Left colon (tissue), 2 donors: ENCODE measurements around the gene CHRNG. TPM values are rescaled to one million over a fixed set of nuclear protein-coding genes. Genes with fewer than 3 reads are reported as not detected.
"Not testable (repeated sequence)": the region's sequence is repeated elsewhere in the genome, so short reads cannot be mapped to it uniquely, and the experiment has no call there.

Source experiments
- ATAC-seq: fragments of 200-7000 bp; cut with Tn5 transposase; one replicate; pipeline ENCODE4 v1.9.1; 2020; ENCODE audit warnings: mild to moderate bottlenecking, moderate library complexity
- DNase-seq, 2 donors: peaks; one replicate each; pipeline ENCODE4 v3.0.0-alpha.2; 2020
- intact Hi-C, 2 donors: fragments of 100-400 bp; cut with DNase I in 1 of 2; cut with micrococcal nuclease in 1 of 2; formaldehyde crosslinking; loops; one replicate each; pipeline versions ENCODE4 v1.11.2 to v1.14.0; 2022; cut with DNase I, micrococcal nuclease
- total RNA-seq, 2 donors: library from RNA; stranded (reverse); fragmentation: NEBNext Ultra II Directional; extraction: Animal tissue kit (Norgen Biotek cat#: 25700); gene quantifications; one replicate each; pipeline ENCODE4 v1.2.1, GENCODE V29; 2021
- donor health status: DM: no; HTN: no; CAD: no.
- donor health status: DM: yes; HTN: yes; CAD: no.

The CHRNG gene
- total RNA-seq, 2 donors from 2014 or later = not detected

DNA sequence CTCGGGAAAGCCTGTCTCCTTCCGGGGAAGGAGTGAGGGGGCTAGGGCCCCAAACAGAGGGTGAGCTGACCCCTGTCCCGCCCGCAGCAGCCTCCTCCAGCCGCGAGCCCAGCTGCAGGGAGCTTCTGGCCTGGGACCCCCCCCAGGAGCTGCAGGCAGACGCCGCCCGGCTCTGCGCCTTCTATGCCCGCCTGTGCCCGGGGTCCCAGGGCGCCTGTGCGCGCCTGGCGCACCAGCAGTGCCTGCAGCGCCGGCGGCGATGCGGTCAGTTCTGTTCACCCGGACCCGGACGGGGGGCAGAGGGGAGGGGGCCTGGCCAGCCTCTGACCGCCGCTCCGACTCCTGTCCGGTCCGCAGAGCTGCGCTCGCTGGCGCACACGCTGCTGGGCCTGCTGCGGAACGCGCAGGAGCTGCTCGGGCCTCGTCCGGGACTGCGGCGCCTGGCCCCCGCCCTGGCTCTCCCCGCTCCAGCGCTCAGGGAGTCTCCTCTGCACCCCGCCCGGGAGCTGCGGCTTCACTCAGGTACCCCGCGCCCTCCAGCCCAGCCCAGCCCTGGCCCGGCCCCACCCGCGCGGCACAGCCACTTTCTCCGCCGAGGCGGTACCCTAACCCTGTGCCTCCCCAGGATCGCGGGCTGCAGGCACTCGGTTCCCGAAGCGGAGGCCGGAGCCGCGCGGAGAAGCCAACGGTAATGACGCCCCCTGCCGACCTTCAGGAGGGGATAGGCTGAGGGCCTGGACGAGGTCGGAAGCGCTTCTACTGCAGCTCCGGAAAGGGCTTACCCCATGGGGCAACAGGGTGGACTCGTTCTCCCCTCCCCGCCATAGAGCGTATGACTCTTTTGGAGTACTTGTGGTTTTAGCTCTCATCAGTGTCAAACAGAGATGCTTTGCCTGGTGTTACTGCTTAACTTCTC lies 15.6 kb upstream of the CHRNG start:
- DNase-seq = peak in 1 of 2 donors; percentile 44
- intact Hi-C loops = no loop called here
- peak; percentile 53 for ATAC-seq

DNA sequence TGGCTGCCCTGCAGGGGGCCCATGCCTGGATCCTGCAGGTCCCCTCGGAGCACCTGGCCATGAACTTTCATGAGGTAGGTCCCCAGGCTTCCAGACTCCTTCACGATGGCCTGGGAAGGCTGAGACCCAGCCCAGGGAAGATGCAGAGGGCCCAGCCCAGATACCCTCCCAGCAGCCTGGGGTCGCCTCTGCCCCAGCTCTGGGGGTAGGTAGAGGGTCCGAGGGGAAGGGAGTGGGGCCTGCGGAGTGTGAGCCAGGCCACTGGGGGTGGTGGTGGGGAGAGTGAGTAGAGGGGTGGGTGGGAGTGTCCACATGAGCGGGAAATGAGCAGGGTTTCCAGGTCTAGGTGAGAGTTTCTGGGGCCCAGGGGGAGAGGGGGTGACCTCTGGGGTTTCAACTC lies 14.7 kb upstream of the CHRNG start:
- ATAC-seq = no peak
- intact Hi-C loops = no loop called here

DNA sequence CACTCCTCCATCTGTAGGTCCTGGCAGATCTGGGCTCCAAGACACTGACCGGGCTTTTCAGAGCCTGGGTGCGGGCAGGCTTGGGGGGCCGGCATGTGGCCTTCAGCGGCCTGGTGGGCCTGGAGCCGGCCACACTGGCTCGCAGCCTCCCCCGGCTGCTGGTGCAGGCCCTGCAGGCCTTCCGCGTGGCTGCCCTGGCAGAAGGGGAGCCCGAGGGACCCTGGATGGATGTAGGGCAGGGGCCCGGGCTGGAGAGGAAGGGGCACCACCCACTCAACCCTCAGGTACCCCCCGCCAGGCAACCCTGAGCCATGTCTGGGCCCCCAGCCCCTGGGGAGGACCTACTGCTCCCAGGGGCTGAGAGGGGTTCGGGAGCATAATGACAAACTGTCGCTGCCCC lies 14.3 kb upstream of the CHRNG start:
- intact Hi-C loops = no loop called here
- DNase-seq (no peak), ATAC-seq (no peak)

More for the DNA sequence above, 14.7 kb upstream of the CHRNG start:
- DNase-seq = no peak

- intact Hi-C loops = no loop called here
- DNase-seq = no peak
- no peak for ATAC-seq
Measured at GRCh38 chr2:232525791-232526371, 13.6 kb upstream of the CHRNG start, which contains the start of gene CHRND. TSS of gene CHRND (plus strand) at chr2:232526160. CDS start at chr2:232526216, 56 bp downstream.

GRCh38 chr2:232526372-232526941 lies 13.0 kb upstream of the CHRNG start:
- DNase-seq (no peak), ATAC-seq (no peak)
- intact Hi-C loops = no loop called here

DNA sequence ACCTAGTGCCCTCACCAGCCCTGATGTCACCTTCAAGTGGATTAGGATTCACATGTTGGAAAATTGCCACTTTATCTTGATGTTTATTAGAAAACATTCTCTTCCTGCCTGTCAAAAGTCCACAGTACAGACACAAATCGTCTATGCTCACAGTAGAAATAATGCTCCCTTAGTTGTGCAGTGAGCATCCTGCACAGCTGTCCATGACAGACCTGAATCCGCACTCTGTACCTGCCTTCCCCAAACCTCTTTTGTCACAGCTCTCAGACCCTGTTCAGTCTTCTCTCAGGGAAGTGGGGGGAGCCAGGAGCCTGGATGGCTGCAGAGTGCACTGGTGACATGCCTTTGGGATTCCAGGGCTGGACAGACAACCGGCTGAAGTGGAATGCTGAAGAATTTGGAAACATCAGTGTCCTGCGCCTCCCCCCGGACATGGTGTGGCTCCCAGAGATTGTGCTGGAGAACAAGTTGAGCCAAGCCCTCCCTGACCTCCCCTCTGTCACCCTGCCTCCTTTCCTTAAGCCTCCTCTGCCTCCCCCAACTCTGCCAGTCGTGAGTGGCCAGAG lies 11.5 kb upstream of the CHRNG start:
- intact Hi-C loops = no loop called here
- DNase-seq (no peak), ATAC-seq (no peak)

DNA sequence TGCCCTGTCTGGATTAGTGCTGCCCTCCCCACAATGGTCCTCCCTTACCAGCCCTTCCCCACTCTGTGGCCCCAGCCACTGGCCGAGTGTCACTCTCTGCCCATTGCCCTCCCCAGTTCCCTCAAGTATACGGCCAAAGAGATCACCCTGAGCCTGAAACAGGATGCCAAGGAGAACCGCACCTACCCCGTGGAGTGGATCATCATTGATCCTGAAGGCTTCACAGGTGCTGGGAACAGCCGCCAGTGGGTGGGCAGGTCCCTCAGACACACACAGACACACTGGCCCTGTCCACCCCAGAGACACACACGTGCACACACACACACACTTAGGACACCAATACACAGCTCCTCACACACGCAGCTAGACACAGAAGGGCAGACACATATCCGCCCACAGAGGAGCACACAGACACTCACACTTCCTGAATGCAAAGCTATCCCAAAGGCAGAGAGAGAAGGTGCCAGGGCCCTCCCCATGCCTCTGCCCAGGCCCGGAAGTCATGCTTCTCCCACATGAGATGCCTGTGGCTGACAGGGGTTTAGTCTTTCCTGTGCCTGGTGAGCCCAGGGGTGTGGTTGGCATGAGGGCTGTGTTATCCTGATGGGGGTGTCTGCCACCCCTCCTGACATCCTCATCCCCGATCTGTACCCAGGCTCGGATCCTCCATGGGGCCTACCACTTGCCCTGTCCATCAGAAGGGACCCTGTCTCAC lies 10.6 kb upstream of the CHRNG start:
- DNase-seq (no peak), ATAC-seq (no peak)
- intact Hi-C loops = no loop called here

- no peak for ATAC-seq
- intact Hi-C loops = no loop called here
- DNase-seq = no peak
Measured at GRCh38 chr2:232529806-232530547, 9.5 kb upstream of the CHRNG start.

- no peak for DNase-seq
- intact Hi-C loops = no loop called here
- no peak for ATAC-seq
Measured at GRCh38 chr2:232530626-232531260, 8.7 kb upstream of the CHRNG start.

GRCh38 chr2:232532419-232532818 lies 7.1 kb upstream of the CHRNG start:
- intact Hi-C loops = no loop called here
- DNase-seq (no peak), ATAC-seq (no peak)

GRCh38 chr2:232532821-232533220 lies 6.7 kb upstream of the CHRNG start:
- intact Hi-C loops = not testable (repeated sequence)

GRCh38 chr2:232533944-232534710 lies 5.4 kb upstream of the CHRNG start:
- intact Hi-C loops = no loop called here
- no peak for DNase-seq
- ATAC-seq = no peak

More at GRCh38 chr2:232532821-232533220, 6.7 kb upstream of the CHRNG start:
- not testable (repeated sequence) for DNase-seq, ATAC-seq

GRCh38 chr2:232534940-232535651 lies 4.4 kb upstream of the CHRNG start:
- no peak for DNase-seq
- ATAC-seq = no peak
- intact Hi-C loops = no loop called here

DNA sequence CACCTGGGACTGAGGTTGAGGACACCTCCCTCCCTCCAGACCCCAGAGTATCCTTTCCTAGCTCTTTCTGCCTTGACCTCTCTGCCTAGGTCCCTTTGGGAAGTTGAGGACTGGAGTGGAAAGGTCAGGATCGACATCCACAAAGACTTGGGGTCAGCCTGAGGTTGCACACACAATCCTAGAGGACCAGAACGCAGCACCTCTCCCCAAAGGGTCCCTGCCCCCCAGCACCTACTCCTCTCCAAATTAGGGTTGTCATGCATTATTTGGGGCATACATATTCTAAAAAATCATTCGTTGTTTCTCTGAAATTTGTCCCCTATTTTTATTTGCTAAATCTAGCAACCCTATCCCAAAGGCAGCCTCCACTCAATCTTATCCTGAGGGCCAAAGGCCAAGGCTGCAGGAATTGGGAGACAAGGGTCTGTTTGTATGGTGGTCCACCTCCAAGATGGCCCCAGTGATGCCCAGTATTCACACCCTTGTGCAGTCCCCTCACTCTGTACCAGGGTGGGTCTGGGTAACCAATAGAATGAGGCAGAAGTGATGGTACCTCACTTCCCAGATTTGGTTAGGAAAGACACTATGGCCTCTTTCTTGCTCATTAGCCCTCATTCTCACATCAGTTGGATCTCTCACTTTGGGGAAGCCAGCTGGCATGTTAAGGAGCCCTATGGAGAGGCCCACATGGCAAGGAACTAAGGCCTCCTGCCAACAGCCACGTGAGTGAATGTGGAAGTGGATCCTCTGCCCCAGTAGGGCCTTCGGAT lies 3.5 kb upstream of the CHRNG start:
- no peak for ATAC-seq
- intact Hi-C loops = no loop called here
- DNase-seq = no peak

GRCh38 chr2:232537079-232537478 lies 2.4 kb upstream of the CHRNG start:
- intact Hi-C loops = no loop called here
- ATAC-seq (peak; percentile 51), DNase-seq (peak in 1 of 2 donors; percentile 44)

GRCh38 chr2:232537499-232537898 lies 2.0 kb upstream of the CHRNG start:
- DNase-seq = no peak
- intact Hi-C loops = no loop called here
- ATAC-seq = no peak
